ENCODE results near the gene CADPS2. TPM values are rescaled to one million over a fixed set of nuclear protein-coding genes. Genes with fewer than 3 reads are reported as not detected.

The CADPS2 gene
- total and polyA plus RNA-seq, 2 donors (not counting 3 experiments of a cell fraction or from before 2014, with no cell fraction given), result 9.5 to 22.6 TPM

DNA sequence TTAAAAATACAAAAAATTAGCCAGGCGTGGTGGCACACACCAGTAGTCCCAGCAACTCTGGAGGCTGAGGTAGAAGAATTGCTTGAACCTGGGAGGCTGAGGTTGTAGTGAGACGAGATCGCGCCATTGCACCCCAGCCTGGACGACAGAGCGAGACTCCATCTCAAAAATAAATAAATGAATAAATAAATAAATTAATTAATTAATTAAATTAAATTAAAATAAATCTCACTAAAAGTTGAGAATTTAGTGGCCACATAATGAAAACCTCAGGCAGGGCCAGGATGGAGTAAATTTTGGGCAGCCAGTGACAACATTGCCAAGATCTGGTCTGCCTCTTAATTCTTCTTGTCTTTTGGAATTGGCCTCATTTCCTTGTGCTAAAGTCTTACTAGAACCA lies 394.3 kb downstream of the CADPS2 start:
- Histone ChIP-seq H2AFZ (ENCODE audit: low read depth, low read length) (no peak overlapping the region), H4K20me1 (replicated peaks; ENCODE audit: control insufficient read depth, extremely low read depth, insufficient read depth, low read length) (no peaks in the 10 kb centered on the region), H3K4me2 (ENCODE audit: insufficient read depth, low read length) (no peak overlapping the region), H3K4me3 (replicated peaks in 1 of 3; ENCODE audit: insufficient read depth in 1 of 3, low read depth in 1 of 3, low read length in 3 of 3) (no peak overlapping the region), H3K27ac (ENCODE audit: insufficient read depth, low read depth, low read length) (no peak overlapping the region), H3K9ac (replicated peaks; ENCODE audit: extremely low read depth, insufficient read depth, low read length) (no peak overlapping the region), H3K9me3 (replicated peaks; ENCODE audit: control insufficient read depth, insufficient read depth, low read length) (no peaks in the 10 kb centered on the region), H3K36me3 (ENCODE audit: control insufficient read depth in 2 of 2, extremely low read depth in 1 of 2, insufficient read depth in 2 of 2, low read length in 2 of 2) (no peaks in the 10 kb centered on the region), H3K27me3 (ENCODE audit: control insufficient read depth in 2 of 2, insufficient read depth in 2 of 2, low read length in 2 of 2) (no peaks in the 10 kb centered on the region), H3K4me1 (ENCODE audit: control insufficient read depth, extremely low read depth, insufficient read depth, low read length) (no peaks in the 10 kb centered on the region), H3K9me1 (replicated peaks; ENCODE audit: control insufficient read depth, extremely low read depth, insufficient read depth, low read length) (no peaks in the 10 kb centered on the region), H3K79me2 (ENCODE audit: control insufficient read depth, insufficient read depth, low read length) (no peaks in the 10 kb centered on the region)
- dilution Hi-C loops (cut with MboI; ENCODE audit: extremely low pct_ligation_motif_present, low sequenced_read_pairs) (no loop called here), intact Hi-C loops (cut with micrococcal nuclease) (no loop called here)
- no peak for DNase-seq (ENCODE audit: low read depth, low spot score)
- ChIA-PET CTCF (no interaction called here), POLR2A (no interaction called here)
- FAIRE-seq, result no peak
- TF ChIP-seq POLR2A (IDR thresholded peaks at IDR 0.05; ENCODE audit: low read depth, low read length) (no peak), GATA2 (IDR thresholded peaks at IDR 0.05; ENCODE audit: insufficient read depth, insufficient read length, low read depth, low read length) (no peak), EZH2 (IDR thresholded peaks at IDR 0.05; ENCODE audit: borderline replicate concordance, low read depth, low read length, severe bottlenecking) (no peak), CTCF (IDR thresholded peaks at IDR 0.05; ENCODE audit: extremely low read depth in 1 of 2, insufficient read depth in 1 of 2, low read depth in 1 of 2, low read length in 2 of 2) (no peak), POLR2AphosphoS5 (IDR thresholded peaks at IDR 0.05; ENCODE audit: insufficient read depth, low read depth, low read length) (no peak), FOS (IDR thresholded peaks at IDR 0.05; ENCODE audit: borderline replicate concordance, insufficient read depth, low read length) (no peak), JUN (IDR thresholded peaks at IDR 0.05; ENCODE audit: borderline replicate concordance, insufficient read depth, insufficient read length, low read depth) (no peak)
- no TSS peak for BruUV-seq (replicated peaks)
